NCI-H1092 (cell line): ENCODE measurements around the gene SPP2.

ENCODE experiments used
- DNase-seq: peaks from one replicate; lab custom pipeline; 2025; lab: John Stamatoyannopoulos, UW

The SPP2 gene

DNA sequence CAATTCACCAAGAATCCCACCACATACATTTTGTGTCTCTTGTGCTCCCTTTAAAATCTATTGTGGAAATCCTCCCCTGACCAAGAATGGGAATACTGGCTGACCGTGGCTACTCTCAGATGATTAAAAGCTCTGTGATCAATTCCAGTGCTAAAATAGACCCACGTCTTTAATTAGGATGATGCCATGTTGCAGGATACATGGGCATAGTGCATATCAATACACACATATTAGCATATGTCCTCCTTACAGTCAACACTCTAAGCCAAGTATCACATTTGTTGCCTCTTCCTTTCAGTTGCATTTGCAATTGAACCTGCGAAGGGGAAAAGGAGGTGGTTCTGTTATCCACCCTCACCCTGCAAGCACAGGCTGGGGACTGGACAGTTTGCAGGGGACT, 41.8 kb downstream of the SPP2 start:
- no peak for DNase-seq

DNA sequence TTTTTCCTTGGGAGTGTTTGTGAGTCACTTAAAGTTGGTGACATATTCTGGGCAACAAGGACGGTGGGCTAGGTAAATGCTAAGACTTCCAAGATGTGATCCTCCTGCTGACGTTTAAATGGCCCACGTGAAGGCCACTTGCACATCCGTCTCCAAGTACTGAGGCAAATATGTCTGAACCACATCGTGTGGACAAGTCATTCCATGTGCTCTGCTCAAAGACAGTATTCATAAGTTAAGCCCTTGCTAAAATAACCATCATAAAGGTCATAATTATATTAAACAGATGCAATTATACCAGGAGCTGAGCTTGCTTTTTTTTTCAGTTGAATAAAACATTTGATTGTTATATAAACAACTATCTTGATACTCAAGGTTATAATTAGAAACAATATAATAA, 44.8 kb downstream of the SPP2 start:
- no peak for DNase-seq

DNA sequence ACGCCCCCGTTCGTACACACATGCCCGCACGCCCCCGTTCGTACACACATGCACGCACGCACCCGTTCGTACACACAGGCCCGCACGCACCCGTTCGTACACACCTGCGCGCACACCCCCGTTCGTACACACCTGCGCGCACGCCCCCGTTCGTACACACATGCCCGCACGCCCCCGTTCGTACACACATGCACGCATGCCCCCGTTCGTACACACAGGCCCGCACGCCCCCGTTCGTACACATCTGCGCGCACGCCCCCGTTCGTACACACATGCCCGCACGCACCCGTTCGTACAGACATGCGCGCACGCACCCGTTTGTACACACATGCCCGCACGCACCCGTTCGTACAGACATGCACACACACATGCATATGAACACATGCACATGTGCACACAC, 45.7 kb downstream of the SPP2 start:
- DNase-seq: no peak

DNA sequence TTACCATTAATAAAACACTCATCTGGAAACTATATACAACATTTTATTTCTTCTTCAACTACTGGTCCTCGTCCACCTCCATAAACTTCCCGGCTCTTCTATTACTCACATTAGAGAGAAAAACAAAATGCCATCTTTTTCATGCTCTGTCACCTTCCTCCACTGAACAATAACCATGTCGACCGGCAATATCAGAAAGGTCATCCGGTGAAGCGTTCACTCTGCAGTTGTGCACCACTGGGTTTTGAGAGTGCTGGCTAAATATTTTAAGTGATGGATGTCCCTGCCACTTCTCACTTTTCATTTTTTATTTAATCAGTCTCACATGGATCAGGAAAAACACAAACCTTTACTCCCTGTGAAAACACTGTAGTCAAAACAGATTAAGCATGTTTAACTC, 48.2 kb downstream of the SPP2 start:
- DNase-seq: no peak

DNA sequence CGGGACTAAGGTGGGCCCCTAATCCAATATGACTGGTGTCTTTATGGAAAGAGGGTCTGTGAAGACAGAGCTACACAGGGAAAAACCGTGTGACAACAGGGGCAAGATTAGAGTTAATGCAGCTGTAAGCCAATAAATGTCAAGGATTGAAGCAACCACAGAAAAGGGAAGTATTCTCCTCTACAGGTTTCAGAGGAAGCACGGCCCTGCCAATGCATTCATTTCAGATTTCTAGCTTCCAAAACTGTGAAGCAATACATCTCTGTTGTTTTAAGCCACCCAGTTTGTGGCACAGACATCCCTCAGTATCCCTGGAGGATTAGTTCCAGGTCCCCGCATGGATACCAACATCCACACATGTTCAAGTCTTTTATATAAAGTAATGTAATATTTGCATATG, 48.8 kb downstream of the SPP2 start:
- no peak for DNase-seq

DNA sequence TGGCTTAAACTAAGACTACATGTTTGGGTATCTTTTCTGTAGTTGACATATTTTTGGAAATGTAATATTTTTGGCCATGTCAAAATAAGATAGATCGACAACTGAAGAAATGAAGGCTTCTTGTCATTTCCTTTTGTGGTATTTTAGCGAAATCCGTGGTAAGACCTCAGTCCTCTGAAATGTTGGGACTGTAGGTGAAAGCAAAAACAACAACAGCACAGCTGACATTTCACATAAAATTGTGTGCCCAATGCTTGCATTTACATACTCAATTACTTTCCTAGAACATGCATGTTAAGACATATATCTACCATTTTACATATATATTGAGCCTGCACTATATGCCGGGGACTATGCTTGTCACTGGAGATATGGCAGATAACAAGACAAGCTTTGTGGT, 50.2 kb downstream of the SPP2 start:
- DNase-seq: no peak

DNA sequence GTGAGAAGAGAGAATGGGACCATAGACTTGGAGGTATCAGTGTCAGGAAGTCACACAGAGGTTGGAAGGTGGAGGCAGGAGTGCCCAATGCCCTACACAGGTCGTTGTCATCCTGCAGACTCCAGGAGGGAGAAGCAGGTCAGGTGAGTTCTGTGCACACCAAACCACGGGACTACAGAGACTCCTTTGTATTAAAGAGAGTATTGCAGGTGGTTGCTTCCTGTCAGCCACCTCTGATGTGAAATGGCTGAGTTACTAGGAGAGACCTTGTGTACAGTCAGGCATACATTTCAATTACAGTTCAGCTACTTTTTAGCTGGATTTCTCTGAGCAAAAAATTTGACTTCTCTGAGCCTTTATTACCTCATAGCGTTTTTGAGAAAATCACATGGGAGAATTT, 51.6 kb downstream of the SPP2 start:
- DNase-seq: no peak

DNA sequence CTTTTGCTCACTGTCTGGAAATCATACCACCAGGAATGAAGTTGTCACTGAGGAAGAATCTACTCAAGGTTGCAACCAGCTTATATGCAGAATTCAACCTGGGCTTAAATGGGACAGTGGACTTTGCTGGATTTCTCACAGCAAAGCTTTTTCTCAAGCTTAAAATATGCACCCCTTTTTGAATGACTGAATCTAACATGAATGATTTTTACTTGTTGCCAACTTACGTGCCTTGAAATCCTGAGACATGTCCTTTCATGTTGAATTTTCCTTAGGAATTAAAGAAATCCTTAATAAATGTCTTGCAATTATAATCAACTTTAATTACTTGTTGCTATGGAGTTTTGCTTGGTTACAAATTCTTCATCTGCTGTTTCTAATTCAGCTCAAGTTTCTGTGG, 57.4 kb downstream of the SPP2 start:
- DNase-seq: no peak

DNA sequence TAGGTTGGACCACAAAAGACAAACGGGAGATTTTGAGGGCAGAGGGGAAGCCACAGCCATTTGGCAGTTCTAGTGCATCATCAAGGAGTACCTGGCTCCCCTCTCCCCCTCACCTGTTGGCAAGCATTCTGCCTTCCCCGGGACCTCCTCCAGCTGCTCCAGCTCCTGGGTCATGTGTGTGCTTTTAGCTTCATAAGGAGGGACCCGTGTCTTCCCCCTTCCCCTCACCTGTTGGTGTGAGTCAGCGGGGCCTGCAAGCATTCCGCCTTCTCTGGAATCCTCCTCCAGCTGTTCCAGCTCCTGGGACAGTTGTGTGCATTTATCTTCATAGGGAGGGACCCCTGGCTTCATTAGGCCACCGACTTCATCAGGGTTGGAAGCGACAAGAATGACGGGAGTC, 58.8 kb downstream of the SPP2 start:
- no peak for DNase-seq

DNA sequence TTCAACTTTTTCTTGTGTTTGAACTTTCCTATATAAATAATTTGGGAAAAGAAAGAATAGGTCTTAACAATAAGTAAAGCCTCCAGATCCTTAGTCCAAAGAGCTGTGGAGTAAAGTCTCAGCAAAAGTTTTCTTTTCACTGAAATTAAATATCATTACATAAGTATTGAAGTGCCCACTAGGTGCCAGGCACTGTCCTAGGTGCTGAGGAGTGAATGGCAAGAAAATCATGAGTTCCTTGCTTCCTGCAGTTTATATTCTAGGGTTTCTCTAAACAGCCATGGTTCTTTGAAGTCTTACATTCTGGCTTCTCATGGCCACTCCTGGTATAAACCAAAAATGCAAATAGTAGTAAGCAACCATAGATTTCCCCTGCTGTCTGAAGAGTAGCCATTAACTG, 59.7 kb downstream of the SPP2 start:
- no peak for DNase-seq

DNA sequence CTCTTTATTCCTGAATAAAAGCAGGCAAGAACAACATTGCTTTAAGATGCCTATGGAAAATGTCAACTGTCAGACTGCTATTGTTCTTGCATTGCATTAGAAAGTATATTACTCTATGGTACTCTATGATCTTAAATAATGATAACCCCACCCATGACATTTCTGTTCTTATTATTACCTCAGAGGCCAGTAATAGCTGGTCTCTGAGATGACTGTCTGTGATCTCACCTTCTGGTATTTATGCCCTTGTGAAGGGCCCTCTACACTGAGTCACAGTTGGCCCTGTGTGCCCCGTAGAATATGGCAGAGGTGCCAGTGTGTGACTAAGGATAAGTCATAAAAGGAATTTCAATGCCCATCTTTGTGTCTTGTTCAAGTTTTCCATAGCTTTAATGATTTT, 61.0 kb downstream of the SPP2 start:
- no peak for DNase-seq

DNA sequence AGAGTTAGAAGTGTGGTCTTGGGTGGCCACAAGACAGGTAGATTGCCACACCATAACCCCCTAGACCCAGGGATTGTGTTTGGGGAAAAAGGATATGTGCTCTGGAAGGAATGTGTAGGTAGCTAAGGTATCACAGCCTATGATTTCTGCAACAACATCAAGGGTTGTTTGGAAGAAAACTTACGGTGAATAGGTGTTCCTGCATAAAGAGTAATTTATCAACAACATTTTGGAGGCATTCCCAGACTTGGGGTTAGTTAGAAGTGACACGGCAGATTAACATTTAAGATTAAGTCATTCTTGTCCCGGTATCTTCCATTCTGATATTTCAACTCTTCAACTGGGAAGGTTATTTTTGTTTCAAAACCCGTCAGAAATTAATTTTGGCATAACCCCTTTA, 65.5 kb downstream of the SPP2 start:
- DNase-seq: no peak

DNA sequence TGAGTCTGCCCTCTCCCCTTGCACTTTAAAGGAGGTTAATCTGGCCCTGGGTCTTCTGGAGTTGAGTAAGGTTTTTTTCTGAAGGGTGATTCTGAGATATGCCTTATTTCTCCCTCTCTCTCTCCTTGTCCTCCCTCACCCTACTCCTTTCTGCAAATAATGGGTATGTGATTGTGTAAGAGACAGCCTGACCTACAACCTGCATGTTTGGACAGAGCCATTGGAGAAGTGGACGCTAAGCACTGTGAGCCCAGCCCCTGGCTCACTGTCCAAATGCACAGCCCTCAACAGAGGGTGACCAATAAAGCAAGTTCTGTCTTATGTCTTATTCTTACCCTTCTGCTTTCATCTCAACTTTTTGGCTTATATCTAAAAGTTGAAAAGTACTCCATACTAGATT, 71.5 kb downstream of the SPP2 start:
- no peak for DNase-seq

DNA sequence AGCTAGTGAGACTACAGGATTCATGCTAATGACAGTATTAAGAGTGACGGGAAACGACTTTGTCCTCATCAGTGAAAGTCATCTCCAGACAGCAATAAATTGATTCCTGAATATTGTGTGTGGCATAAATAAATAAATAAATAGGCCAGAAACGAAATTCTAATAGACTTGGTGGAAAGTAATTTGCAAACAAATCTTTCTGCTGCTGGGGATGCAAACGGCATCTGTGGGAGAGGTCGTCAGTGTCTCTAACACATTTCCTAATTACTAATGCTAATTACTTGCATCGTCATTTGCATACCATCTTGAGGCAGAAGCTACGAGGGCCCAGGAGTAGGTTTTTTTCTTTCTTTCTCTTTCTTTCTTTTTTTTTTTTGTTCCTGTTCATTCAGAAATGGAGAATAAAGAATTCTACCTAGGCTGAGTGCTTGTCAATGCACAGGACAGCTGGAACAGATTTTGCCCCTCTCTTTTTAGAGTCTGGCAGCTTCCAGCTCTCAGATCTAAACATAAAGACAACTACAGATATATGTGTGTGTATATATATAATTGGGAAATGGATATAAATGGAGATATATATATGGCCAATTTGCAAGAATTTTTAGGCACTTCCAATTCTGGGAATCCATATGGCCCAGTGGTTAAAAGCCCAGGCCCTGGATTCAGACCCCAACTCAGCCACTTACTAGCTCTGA, 75.1 kb downstream of the SPP2 start:
- no peak for DNase-seq

DNA sequence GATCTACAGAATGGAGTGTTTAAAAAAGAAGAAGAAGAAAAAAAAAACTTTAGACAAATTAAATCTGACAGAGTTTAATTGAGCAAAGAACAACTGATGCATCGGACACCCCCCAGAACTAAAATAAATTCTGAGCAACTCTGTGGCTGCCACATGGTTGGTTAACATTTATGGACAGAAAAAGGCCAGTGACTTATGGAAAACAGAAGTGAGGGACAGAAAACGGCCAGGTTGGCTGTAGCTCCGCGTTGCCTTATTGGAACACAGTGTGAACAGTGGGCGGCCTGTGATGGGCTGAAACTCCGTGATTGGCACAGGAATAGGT, 75.6 kb downstream of the SPP2 start:
- DNase-seq: no peak
